Mammary epithelial cell (primary cell): ENCODE results near the gene CCDC92B.

ENCODE experiments used
- CTCF ChIP-seq, 2 donors: IDR thresholded peaks in 1 of 2; conservative IDR thresholded peaks in 1 of 2; 2 replicates each; pipeline ENCODE4 v1.5.1; 2011 to 2012; ENCODE audit warnings: inconsistent platforms in 2 of 2, low read length in 2 of 2, mild to moderate bottlenecking in 2 of 2, control low read depth in 1 of 2, low read depth in 1 of 2; ENCODE audit not compliant: insufficient read depth in 1 of 2; ENCODE audit errors: extremely low read depth in 1 of 2
- EZH2 ChIP-seq: IDR thresholded peaks from 2 replicates; pipeline ENCODE4 v1.6.1; 2012; ENCODE audit warnings: low read length, inconsistent platforms, borderline replicate concordance

GRCh38 chr17:2784864-2785263, 35.4 kb upstream of the CCDC92B start:
- no peak for TF ChIP-seq CTCF (conservative IDR thresholded peaks at IDR 0.05 in 1 of 2, IDR thresholded peaks at IDR 0.05 in 1 of 2; ENCODE audit: extremely low read depth in 1 of 2, insufficient read depth in 1 of 2, low read depth in 1 of 2, low read length in 2 of 2)
- no peak for TF ChIP-seq EZH2
